Activated naive CD4-positive, alpha-beta T cell treated with anti-CD3 and anti-CD28 coated beads, Interleukin-2, amount 50 U/mL, for 72 hours (primary cell): ENCODE results near the gene FES. TPM values are rescaled to one million over a fixed set of nuclear protein-coding genes. Genes with fewer than 3 reads are reported as not detected.

Source experiments
- ATAC-seq, 2 donors: fragments of 150-1000 bp; cut with Tn5 transposase; 2 replicates each; pipeline ENCODE4 v1.10.0; 2021; ENCODE audit warnings: mild to moderate bottlenecking in 2 of 2, moderate library complexity in 2 of 2
- DNase-seq, 2 donors: peaks; one replicate each; pipeline ENCODE4 v3.0.0; 2021 to 2022; ENCODE audit warnings: low spot score in 2 of 2
- H3K27ac Mint-ChIP-seq, 2 donors: one replicate each; pipeline ENCODE4 v1.8.0; 2022; ENCODE audit warnings: mild to moderate bottlenecking in 2 of 2, mixed read lengths in 2 of 2
- H3K36me3 Mint-ChIP-seq, 2 donors: one replicate each; pipeline ENCODE4 v1.8.0; 2022; ENCODE audit warnings: mixed read lengths in 2 of 2
- H3K9me3 Mint-ChIP-seq, 2 donors: one replicate each; pipeline ENCODE4 v1.8.0; 2022; ENCODE audit warnings: mixed read lengths in 2 of 2
- total RNA-seq, 2 donors: library from RNA; stranded (reverse); gene quantifications; one replicate each; pipeline ENCODE4 v1.2.3, GENCODE V29; 2022

The FES gene
- total RNA-seq, 2 donors from 2014 or later, result 83.9 to 91.4 TPM

DNA sequence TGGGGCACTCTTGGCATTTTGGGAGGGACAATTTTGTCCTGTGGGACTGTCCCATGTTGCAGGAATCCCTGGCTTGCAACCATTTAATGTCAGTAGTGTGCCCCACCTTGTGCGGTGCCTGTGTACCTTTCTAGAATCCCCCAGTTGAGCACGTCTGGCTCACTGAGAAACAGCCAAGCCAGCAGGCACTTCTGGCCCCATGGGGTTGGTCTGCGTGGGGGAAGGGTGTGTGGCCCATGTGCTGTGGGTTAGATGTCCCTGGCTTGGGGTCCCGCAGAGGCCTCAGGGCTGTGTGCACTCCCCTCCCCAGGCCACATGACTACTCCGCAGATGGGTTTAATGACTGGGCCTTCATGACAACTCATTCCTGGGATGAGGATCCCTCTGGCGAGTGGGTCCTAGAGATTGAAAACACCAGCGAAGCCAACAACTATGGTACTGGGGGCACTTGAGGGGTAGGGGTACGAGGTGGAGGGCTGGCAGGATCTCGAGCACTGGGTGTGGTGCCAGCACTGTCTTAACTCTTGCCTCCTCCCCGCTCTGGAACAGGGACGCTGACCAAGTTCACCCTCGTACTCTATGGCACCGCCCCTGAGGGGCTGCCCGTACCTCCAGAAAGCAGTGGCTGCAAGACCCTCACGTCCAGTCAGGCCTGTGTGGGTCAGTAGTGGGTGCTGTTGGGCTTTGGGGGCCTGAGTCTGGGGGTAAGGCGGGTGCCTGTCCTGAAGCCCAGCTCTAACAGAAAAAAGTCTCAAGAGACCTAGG lies 3.7 kb upstream of the FES start:
- no peak for DNase-seq
- H3K36me3 Mint-ChIP-seq, result peaks cover 25 to 35% of the 10 kb centered on the region in 2 donors
- no peak for ATAC-seq
- no peaks in the 10 kb centered on the region for H3K9me3 Mint-ChIP-seq
- no peak overlapping the region for H3K27ac Mint-ChIP-seq

- H3K27ac Mint-ChIP-seq, result peak overlapping the region in 1 of 2 donors; percentile 30
- DNase-seq (peak in 1 of 2 donors; percentile 57), ATAC-seq (no peak)
- H3K9me3 Mint-ChIP-seq, result no peaks in the 10 kb centered on the region
- H3K36me3 Mint-ChIP-seq, result peaks cover 24 to 32% of the 10 kb centered on the region in 2 donors
Observed at GRCh38 chr15:90881181-90881977, 2.9 kb upstream of the FES start.

GRCh38 chr15:90881978-90882721 lies 2.2 kb upstream of the FES start:
- DNase-seq, result no peak
- no peaks in the 10 kb centered on the region for H3K9me3 Mint-ChIP-seq
- peak overlapping the region in 1 of 2 donors; percentile 83 for H3K27ac Mint-ChIP-seq
- H3K36me3 Mint-ChIP-seq, result peaks cover 16 to 24% of the 10 kb centered on the region in 2 donors
- ATAC-seq, result peak in 1 of 2 donors; percentile 2

DNA sequence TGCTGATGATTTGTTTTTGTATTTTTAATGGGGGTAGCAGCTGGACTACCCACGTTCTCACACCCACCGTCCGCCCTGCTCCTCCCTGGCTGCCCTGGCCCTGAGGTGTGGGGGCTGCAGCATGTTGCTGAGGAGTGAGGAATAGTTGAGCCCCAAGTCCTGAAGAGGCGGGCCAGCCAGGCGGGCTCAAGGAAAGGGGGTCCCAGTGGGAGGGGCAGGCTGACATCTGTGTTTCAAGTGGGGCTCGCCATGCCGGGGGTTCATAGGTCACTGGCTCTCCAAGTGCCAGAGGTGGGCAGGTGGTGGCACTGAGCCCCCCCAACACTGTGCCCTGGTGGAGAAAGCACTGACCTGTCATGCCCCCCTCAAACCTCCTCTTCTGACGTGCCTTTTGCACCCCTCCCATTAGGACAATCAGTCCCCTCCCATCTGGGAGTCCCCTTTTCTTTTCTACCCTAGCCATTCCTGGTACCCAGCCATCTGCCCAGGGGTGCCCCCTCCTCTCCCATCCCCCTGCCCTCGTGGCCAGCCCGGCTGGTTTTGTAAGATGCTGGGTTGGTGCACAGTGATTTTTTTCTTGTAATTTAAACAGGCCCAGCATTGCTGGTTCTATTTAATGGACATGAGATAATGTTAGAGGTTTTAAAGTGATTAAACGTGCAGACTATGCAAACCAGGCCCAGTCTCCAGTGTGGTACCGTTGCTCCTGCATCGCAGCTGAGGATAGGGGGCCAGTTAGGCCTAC lies 1.4 kb upstream of the FES start:
- Mint-ChIP-seq H3K9me3 (no peaks in the 10 kb centered on the region), H3K36me3 (peaks cover 8 to 16% of the 10 kb centered on the region in 2 donors), H3K27ac (peak overlapping the region in 1 of 2 donors; percentile 83)
- DNase-seq, result peak in 1 of 2 donors; percentile 58
- ATAC-seq, result peak in 1 of 2 donors; percentile 3

GRCh38 chr15:90883526-90883975 lies 753 bp upstream of the FES start:
- ATAC-seq, result peak; percentile 6
- peak overlapping the region in 1 of 2 donors; percentile 83 for H3K27ac Mint-ChIP-seq
- peaks cover 2 to 15% of the 10 kb centered on the region in 2 donors for H3K36me3 Mint-ChIP-seq
- no peaks in the 10 kb centered on the region for H3K9me3 Mint-ChIP-seq
- DNase-seq, result no peak

DNA sequence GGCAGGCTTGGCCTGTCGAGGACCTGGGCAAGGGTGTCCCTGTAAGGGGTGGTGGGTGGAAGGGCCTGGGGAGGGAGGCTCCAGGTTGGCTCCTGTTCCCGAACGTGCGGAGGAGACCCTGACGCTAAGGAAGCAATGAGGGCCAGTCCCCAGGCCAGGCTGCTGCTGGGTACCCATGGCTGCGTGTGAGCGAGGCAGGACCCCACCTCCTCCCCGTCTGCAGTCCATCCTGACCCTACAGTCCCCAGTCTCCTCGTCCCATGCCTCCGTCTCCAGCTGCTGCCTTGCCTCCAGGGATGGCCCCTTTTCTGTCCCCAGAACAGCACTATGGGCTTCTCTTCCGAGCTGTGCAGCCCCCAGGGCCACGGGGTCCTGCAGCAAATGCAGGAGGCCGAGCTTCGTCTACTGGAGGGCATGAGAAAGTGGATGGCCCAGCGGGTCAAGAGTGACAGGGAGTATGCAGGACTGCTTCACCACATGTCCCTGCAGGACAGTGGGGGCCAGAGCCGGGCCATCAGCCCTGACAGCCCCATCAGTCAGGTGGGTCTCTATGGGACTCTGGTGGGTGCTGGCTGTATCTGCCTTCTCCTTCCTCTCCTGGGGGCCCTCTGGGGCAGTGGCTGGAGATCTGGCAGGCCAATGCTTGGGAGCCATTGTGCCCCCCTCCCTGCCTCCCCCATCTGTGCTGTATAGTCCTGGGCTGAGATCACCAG lies 571 bp downstream of the FES start:
- peak in 1 of 2 donors; percentile 43 for DNase-seq
- H3K36me3 Mint-ChIP-seq, result peaks cover 0 to 13% of the 10 kb centered on the region in 2 donors
- peak overlapping the region; percentile 61 to 95 for H3K27ac Mint-ChIP-seq

DNA sequence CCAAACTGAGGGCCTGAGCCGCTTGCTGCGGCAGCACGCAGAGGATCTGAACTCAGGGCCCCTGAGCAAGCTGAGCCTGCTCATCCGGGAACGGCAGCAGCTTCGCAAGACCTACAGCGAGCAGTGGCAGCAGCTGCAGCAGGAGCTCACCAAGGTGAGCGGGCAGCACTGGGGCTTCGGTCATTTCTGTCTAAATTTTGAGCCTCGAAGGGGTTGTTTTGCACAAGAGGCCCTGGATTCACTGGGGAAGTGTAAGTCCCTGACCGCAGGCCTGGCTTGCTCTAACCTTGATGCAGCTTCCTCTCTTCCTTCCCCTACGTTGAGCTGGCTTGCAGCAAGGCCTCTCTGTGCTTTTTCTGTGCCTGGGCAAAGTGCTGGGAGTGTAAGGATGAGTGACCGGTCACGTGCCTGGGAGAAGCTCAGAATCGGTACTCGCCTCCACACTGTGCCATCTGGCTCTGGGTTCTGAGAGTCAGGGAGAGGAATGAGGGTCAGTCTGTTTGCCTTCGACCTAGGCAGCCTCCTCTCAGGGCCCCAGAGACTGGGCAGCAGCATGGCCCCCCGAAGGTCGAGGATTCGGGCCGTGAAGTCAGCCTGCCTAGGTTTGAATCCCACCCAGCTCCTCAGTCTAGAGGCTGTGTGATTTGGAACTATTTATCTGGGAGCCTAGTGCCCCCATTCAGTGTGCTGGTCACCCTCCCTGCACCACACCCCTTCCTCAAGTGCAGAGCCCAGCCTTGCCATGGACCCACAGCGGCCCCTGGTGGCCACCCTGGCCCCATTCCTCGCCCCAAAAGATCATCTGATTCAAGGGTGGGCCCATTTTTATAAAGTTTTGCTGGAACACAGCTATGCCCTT lies 1.4 kb downstream of the FES start:
- DNase-seq (peak in 1 of 2 donors; percentile 91), ATAC-seq (peak; percentile 53 to 55)
- Mint-ChIP-seq H3K36me3 (peaks cover 0 to 13% of the 10 kb centered on the region in 2 donors), H3K9me3 (no peaks in the 10 kb centered on the region), H3K27ac (peak overlapping the region; percentile 61 to 95)

More for the DNA sequence above, 571 bp downstream of the FES start:
- ATAC-seq, result peak; percentile 2 to 9
- H3K9me3 Mint-ChIP-seq, result no peaks in the 10 kb centered on the region

DNA sequence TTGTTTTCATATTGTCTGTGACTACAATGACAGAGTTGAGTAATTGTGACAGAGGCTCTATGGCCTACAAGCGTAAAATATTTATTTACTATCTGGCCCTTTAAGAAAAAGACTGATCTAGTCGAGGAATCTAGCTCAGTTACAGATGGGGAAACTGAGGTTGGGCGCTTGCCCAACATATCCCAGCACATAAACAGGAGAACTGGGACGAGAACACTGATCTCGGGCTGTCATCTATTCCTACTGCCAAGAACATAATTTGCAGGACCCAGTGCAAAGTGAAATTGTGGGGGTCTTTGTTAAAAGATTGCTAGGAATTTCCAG lies 1.9 kb downstream of the FES start:
- Mint-ChIP-seq H3K9me3 (no peaks in the 10 kb centered on the region), H3K36me3 (peaks cover 0 to 13% of the 10 kb centered on the region in 2 donors), H3K27ac (peak overlapping the region; percentile 61 to 95)
- ATAC-seq (no peak), DNase-seq (no peak)

- Mint-ChIP-seq H3K27ac (peak overlapping the region; percentile 61 to 95), H3K36me3 (peaks cover 0 to 13% of the 10 kb centered on the region in 2 donors), H3K9me3 (no peaks in the 10 kb centered on the region)
- ATAC-seq (no peak), DNase-seq (no peak)
Observed at GRCh38 chr15:90887037-90887481, 2.8 kb downstream of the FES start.

DNA sequence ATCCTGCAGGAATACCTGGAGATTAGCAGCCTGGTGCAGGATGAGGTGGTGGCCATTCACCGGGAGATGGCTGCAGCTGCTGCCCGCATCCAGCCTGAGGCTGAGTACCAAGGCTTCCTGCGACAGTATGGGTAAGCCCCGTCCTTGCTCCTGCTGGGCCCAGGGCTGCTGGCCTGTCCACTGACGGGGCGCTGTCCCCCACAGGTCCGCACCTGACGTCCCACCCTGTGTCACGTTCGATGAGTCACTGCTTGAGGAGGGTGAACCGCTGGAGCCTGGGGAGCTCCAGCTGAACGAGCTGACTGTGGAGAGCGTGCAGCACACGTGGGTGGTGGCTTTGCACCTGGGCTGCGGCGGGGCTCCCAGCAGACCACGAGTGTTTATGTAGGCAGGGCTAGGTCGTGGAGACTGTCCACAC lies 5.0 kb downstream of the FES start:
- ATAC-seq, result no peak
- peak overlapping the region in 1 of 2 donors; percentile 77 for H3K27ac Mint-ChIP-seq
- H3K36me3 Mint-ChIP-seq, result peaks cover 0 to 13% of the 10 kb centered on the region in 2 donors

DNA sequence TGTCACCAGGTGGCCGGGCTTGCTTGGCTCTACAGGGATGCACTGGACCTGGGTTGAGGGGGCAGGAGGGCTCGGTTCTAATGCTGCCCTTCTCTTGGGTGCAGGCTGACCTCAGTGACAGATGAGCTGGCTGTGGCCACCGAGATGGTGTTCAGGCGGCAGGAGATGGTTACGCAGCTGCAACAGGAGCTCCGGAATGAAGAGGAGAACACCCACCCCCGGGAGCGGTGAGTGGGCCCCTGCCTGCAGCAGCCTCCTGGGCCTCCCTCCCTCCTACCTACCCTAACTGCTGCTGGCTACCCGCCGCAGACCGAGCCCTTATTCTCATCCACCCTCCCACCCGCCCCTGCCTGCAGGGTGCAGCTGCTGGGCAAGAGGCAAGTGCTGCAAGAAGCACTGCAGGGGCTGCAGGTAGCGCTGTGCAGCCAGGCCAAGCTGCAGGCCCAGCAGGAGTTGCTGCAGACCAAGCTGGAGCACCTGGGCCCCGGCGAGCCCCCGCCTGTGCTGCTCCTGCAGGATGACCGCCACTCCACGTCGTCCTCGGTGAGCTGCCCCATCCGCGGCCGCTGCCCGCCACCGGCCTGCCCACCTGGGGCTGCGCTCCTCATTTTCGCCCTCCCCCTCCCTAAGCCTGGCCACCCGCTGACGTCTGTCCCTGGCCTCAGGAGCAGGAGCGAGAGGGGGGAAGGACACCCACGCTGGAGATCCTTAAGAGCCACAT lies 5.6 kb downstream of the FES start:
- ATAC-seq (no peak), DNase-seq (no peak)
- Mint-ChIP-seq H3K9me3 (no peaks in the 10 kb centered on the region), H3K27ac (peak overlapping the region in 1 of 2 donors; percentile 77), H3K36me3 (peaks cover 0 to 13% of the 10 kb centered on the region in 2 donors)

More for the DNA sequence above, 5.0 kb downstream of the FES start:
- no peaks in the 10 kb centered on the region for H3K9me3 Mint-ChIP-seq
- no peak for DNase-seq

- no peak for DNase-seq
- no peak for ATAC-seq
- peak overlapping the region; percentile 60 to 62 for H3K27ac Mint-ChIP-seq
- peaks cover 0 to 13% of the 10 kb centered on the region in 2 donors for H3K36me3 Mint-ChIP-seq
- H3K9me3 Mint-ChIP-seq, result no peaks in the 10 kb centered on the region
Observed at GRCh38 chr15:90890839-90891238, 6.5 kb downstream of the FES start.

GRCh38 chr15:90891346-90891949 lies 7.1 kb downstream of the FES start:
- no peak for DNase-seq
- Mint-ChIP-seq H3K36me3 (peaks cover 0 to 13% of the 10 kb centered on the region in 2 donors), H3K9me3 (no peaks in the 10 kb centered on the region), H3K27ac (no peak overlapping the region)
- ATAC-seq, result no peak

DNA sequence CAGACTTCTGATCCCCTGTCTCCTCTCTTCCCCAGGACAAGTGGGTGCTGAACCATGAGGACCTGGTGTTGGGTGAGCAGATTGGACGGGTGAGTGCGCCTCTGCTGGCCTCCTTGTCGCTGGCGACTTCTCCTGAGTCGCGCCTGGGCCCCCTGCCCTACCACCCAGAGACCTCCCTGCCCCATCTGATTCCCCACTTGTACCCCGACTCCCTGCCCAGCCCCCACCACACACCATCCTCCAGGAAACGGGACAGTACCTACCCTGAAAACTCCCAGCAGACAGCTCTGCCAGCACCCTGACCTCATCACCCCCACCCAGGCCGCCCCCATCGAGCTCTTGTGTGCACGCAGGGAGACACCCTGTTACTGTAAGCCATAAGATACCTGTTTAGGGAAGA lies 7.7 kb downstream of the FES start:
- ATAC-seq, result no peak
- no peak for DNase-seq
- H3K9me3 Mint-ChIP-seq, result no peaks in the 10 kb centered on the region
- H3K36me3 Mint-ChIP-seq, result peaks cover 0 to 13% of the 10 kb centered on the region in 2 donors
- peak overlapping the region; percentile 67 to 77 for H3K27ac Mint-ChIP-seq
